H9 (cell line): ENCODE data around the gene ASIC1. TPM values are rescaled to one million over a fixed set of nuclear protein-coding genes. Genes with fewer than 3 reads are reported as not detected.

Experiments
- DNase-seq: peaks from one replicate; pipeline ENCODE4 v3.0.0-alpha.2; 2017
- H2AFZ ChIP-seq: one replicate; pipeline ENCODE4 v1.6.1; 2013; ENCODE audit warnings: mild to moderate bottlenecking, low read length, control low read depth, moderate library complexity
- H2AK5ac ChIP-seq: 2 replicates; pipeline ENCODE4 v1.6.1; 2013; ENCODE audit warnings: low read length, control low read depth, mixed read lengths; ENCODE audit not compliant: insufficient read length
- H2BK120ac ChIP-seq: one replicate; pipeline ENCODE4 v1.6.1; 2013; ENCODE audit warnings: low read depth, mild to moderate bottlenecking, low read length, control low read depth, inconsistent platforms; ENCODE audit not compliant: poor library complexity, severe bottlenecking
- H2BK12ac ChIP-seq: 2 replicates; pipeline ENCODE4 v1.6.1; 2013; ENCODE audit warnings: low read length, control low read depth, mixed read lengths, low read depth; ENCODE audit not compliant: insufficient read length
- H2BK15ac ChIP-seq: 2 replicates; pipeline ENCODE4 v1.6.1; 2013; ENCODE audit warnings: low read depth, low read length, control low read depth
- H2BK20ac ChIP-seq: one replicate; pipeline ENCODE4 v1.6.1; 2013; ENCODE audit warnings: low read depth, mild to moderate bottlenecking, low read length, control low read depth, inconsistent platforms; ENCODE audit not compliant: poor library complexity, severe bottlenecking
- H2BK5ac ChIP-seq: 2 replicates; pipeline ENCODE4 v1.6.1; 2013; ENCODE audit warnings: low read length, control low read depth, mixed read lengths; ENCODE audit not compliant: insufficient read length
- H3K14ac ChIP-seq: 2 replicates; pipeline ENCODE4 v1.6.1; 2013; ENCODE audit warnings: low read length, control low read depth; ENCODE audit not compliant: insufficient read depth
- H3K18ac ChIP-seq: 2 replicates; pipeline ENCODE4 v1.6.1; 2013; ENCODE audit warnings: low read depth, mild to moderate bottlenecking, mixed read lengths, low read length, control low read depth; ENCODE audit not compliant: insufficient read length
- H3K23ac ChIP-seq: 2 replicates; pipeline ENCODE4 v1.6.1; 2013; ENCODE audit warnings: low read length, control low read depth, mixed read lengths, low read depth; ENCODE audit not compliant: insufficient read length
- H3K23me2 ChIP-seq: 2 replicates; pipeline ENCODE4 v1.6.1; 2013; ENCODE audit warnings: low read depth, mild to moderate bottlenecking, mixed read lengths, low read length, control low read depth; ENCODE audit not compliant: insufficient read length, poor library complexity, severe bottlenecking
- H3K27ac ChIP-seq: 2 replicates; pipeline ENCODE4 v1.5.1; 2013; ENCODE audit warnings: low read length, control low read depth, mixed read lengths, low read depth; ENCODE audit not compliant: insufficient read length
- H3K27me3 ChIP-seq: 2 replicates; pipeline ENCODE4 v1.6.1; 2013; ENCODE audit warnings: low read length, control low read depth, inconsistent platforms; ENCODE audit not compliant: insufficient read depth
- H3K4ac ChIP-seq: 2 replicates; pipeline ENCODE4 v1.6.1; 2013; ENCODE audit warnings: low read depth, mild to moderate bottlenecking, control low read depth, inconsistent platforms, low read length, moderate library complexity
- H3K4me1 ChIP-seq: 2 replicates; pipeline ENCODE4 v1.6.1; 2013; ENCODE audit warnings: low read length, control low read depth, inconsistent platforms; ENCODE audit not compliant: insufficient read depth
- H3K4me2 ChIP-seq: 2 replicates; pipeline ENCODE4 v1.6.1; 2013; ENCODE audit warnings: low read length, control low read depth, mixed read lengths; ENCODE audit not compliant: insufficient read length, insufficient read depth
- H3K56ac ChIP-seq: 2 replicates; pipeline ENCODE4 v1.6.1; 2013; ENCODE audit warnings: low read depth, mild to moderate bottlenecking, mixed read lengths, low read length, control low read depth; ENCODE audit not compliant: insufficient read length
- H3K79me1 ChIP-seq: 2 replicates; pipeline ENCODE4 v1.6.1; 2013; ENCODE audit warnings: low read depth, mild to moderate bottlenecking, moderate library complexity, low read length, control low read depth, inconsistent platforms; ENCODE audit not compliant: insufficient read depth, poor library complexity, severe bottlenecking
- H3K79me2 ChIP-seq: 2 replicates; pipeline ENCODE4 v1.6.1; 2013; ENCODE audit warnings: low read length, control low read depth, inconsistent platforms; ENCODE audit not compliant: insufficient read depth
- H3K9ac ChIP-seq: 2 replicates; pipeline ENCODE4 v1.6.1; 2013; ENCODE audit warnings: low read length, control low read depth, mixed read lengths; ENCODE audit not compliant: insufficient read length; ENCODE audit errors: extremely low read depth
- H3K9me3 ChIP-seq: one replicate; pipeline ENCODE4 v1.6.1; 2013; ENCODE audit warnings: low read depth, low read length, inconsistent platforms; ENCODE audit not compliant: control insufficient read depth
- H3T11ph ChIP-seq: one replicate; pipeline ENCODE4 v1.6.1; 2013; ENCODE audit warnings: mild to moderate bottlenecking, low read length, control low read depth, inconsistent platforms
- H4K20me1 ChIP-seq: one replicate; pipeline ENCODE4 v1.6.1; 2013; ENCODE audit not compliant: control insufficient read depth, insufficient read length, insufficient read depth
- H4K5ac ChIP-seq: 2 replicates; pipeline ENCODE4 v1.6.1; 2013; ENCODE audit warnings: low read depth, mild to moderate bottlenecking, mixed read lengths, low read length, control low read depth; ENCODE audit not compliant: insufficient read length
- H4K8ac ChIP-seq: replicated peaks from 2 replicates; pipeline ENCODE4 v1.6.1; 2013; ENCODE audit warnings: low read length, control low read depth, mixed read lengths, low read depth; ENCODE audit not compliant: insufficient read length
- H4K91ac ChIP-seq: 2 replicates; pipeline ENCODE4 v1.6.1; 2013; ENCODE audit warnings: low read depth, mild to moderate bottlenecking, moderate library complexity, mixed read lengths, low read length, control low read depth; ENCODE audit not compliant: insufficient read length
- H3K27ac Mint-ChIP-seq, 3 experiments: 2 replicates in 2 of 3; 3 replicates in 1 of 3; pipeline ENCODE4 v1.8.0; 2020 to 2021; ENCODE audit warnings: mixed read lengths in 3 of 3, mild to moderate bottlenecking in 1 of 3, moderate library complexity in 1 of 3
- H3K27me3 Mint-ChIP-seq: 2 replicates; pipeline ENCODE4 v1.8.0; 2021; ENCODE audit warnings: low read depth, mild to moderate bottlenecking, moderate library complexity, mixed read lengths
- H3K36me3 Mint-ChIP-seq, 3 experiments: 2 replicates in 2 of 3; 3 replicates in 1 of 3; pipeline ENCODE4 v1.8.0; 2020 to 2021; ENCODE audit warnings: low read depth in 3 of 3, mixed read lengths in 3 of 3; ENCODE audit not compliant: insufficient read depth in 1 of 3
- H3K4me1 Mint-ChIP-seq, 2 experiments: 2 replicates each; pipeline ENCODE4 v1.8.0; 2020; ENCODE audit warnings: mixed read lengths in 2 of 2
- H3K4me3 Mint-ChIP-seq, 2 experiments: 2 replicates in 1 of 2; 3 replicates in 1 of 2; pipeline ENCODE4 v1.8.0; 2020 to 2021; ENCODE audit warnings: mild to moderate bottlenecking in 2 of 2, mixed read lengths in 2 of 2, moderate library complexity in 1 of 2
- H3K9me3 Mint-ChIP-seq, 2 experiments: 2 replicates in 1 of 2; 3 replicates in 1 of 2; pipeline ENCODE4 v1.8.0; 2020; ENCODE audit warnings: mild to moderate bottlenecking in 2 of 2, mixed read lengths in 2 of 2, moderate library complexity in 1 of 2
- WGBS: extraction: QIAGEN DNeasy Blood & Tissue Kit; methylation state at CpG from one replicate; pipeline ENCODE4 v1.1.7; 2013; ENCODE audit warnings: missing lambda C conversion rate, low lambda C conversion rate, mixed read lengths; ENCODE audit not compliant: insufficient read length; ENCODE audit errors: extremely low coverage; 5-methylcytosine and 5-hydroxymethylcytosine counted together
- total RNA-seq: library from RNA; stranded (reverse); gene quantifications from 2 replicates; pipeline ENCODE4 v1.2.1, GENCODE V29; 2021
- TF ChIP-seq, protein P1 (sequence below): fragments of 200-600 bp; sonication (generic); conservative IDR thresholded peaks from 3 replicates; pipeline ENCODE4 v1.8.0; 2021; ENCODE audit warnings: antibody characterized with exemption, mild to moderate bottlenecking

ASIC1 gene
- total RNA-seq, 1 experiment from 2014 or later: 3.9 TPM

DNA sequence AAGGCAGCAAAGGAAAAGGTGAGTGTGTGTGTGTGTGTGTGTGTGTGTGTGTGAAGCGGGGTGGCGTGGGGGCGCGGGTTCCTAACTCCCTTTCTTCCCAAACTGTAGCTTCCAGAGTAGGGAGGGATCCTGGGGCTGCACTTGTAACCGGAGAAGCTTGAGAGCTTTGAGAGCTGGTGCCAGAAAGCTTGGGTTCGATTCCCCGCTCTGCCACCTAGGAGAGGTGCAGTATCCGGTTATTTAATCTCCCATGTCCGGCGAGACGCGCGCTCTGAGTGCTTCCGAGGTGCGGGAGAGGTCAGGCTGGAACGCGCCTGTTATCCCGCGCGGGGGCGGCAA is 24.9 kb upstream of the ASIC1 start:
- Histone ChIP-seq H2BK12ac (no peak overlapping the region), H3K18ac (no peak overlapping the region), H2AK5ac (no peak overlapping the region), H2AFZ (no peak overlapping the region), H3K4me2 (peak overlapping the region; percentile 54), H3K9ac (no peak overlapping the region), H3K23me2 (peaks cover 8% of the 10 kb centered on the region), H3K27ac (no peak overlapping the region), H3K14ac (no peak overlapping the region), H3K9me3 (no peaks in the 10 kb centered on the region), H2BK20ac (no peak overlapping the region), H3K4ac (no peak overlapping the region), H3K79me2 (no peaks in the 10 kb centered on the region), H4K5ac (no peak overlapping the region), H3T11ph (no peak overlapping the region), H3K56ac (no peak overlapping the region), H4K20me1 (no peaks in the 10 kb centered on the region), H2BK5ac (no peak overlapping the region), H3K23ac (no peak overlapping the region), H3K79me1 (no peaks in the 10 kb centered on the region), H4K91ac (no peak overlapping the region), H2BK120ac (no peak overlapping the region), H3K4me1 (no peaks in the 10 kb centered on the region), H3K27me3 (no peaks in the 10 kb centered on the region), H2BK15ac (no peak overlapping the region), H4K8ac (no peak overlapping the region)
- no peaks in the 10 kb centered on the region for H3K36me3 Mint-ChIP-seq
- peak; percentile 69 for DNase-seq
- peaks cover 4 to 9% of the 10 kb centered on the region in 2 experiments for H3K4me1 Mint-ChIP-seq
- no CpG with 5 or more reads among the region's 21 CpGs for WGBS
- no peaks in the 10 kb centered on the region for H3K9me3 Mint-ChIP-seq
- TF ChIP-seq, protein P1, sequence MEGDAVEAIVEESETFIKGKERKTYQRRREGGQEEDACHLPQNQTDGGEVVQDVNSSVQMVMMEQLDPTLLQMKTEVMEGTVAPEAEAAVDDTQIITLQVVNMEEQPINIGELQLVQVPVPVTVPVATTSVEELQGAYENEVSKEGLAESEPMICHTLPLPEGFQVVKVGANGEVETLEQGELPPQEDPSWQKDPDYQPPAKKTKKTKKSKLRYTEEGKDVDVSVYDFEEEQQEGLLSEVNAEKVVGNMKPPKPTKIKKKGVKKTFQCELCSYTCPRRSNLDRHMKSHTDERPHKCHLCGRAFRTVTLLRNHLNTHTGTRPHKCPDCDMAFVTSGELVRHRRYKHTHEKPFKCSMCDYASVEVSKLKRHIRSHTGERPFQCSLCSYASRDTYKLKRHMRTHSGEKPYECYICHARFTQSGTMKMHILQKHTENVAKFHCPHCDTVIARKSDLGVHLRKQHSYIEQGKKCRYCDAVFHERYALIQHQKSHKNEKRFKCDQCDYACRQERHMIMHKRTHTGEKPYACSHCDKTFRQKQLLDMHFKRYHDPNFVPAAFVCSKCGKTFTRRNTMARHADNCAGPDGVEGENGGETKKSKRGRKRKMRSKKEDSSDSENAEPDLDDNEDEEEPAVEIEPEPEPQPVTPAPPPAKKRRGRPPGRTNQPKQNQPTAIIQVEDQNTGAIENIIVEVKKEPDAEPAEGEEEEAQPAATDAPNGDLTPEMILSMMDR: no peak
- no peak overlapping the region for H3K27ac Mint-ChIP-seq
- H3K27me3 Mint-ChIP-seq: peaks cover 10% of the 10 kb centered on the region
- H3K4me3 Mint-ChIP-seq: peak overlapping the region; percentile 44 to 66
